ENCODE measurements around the gene AMH.

DNA sequence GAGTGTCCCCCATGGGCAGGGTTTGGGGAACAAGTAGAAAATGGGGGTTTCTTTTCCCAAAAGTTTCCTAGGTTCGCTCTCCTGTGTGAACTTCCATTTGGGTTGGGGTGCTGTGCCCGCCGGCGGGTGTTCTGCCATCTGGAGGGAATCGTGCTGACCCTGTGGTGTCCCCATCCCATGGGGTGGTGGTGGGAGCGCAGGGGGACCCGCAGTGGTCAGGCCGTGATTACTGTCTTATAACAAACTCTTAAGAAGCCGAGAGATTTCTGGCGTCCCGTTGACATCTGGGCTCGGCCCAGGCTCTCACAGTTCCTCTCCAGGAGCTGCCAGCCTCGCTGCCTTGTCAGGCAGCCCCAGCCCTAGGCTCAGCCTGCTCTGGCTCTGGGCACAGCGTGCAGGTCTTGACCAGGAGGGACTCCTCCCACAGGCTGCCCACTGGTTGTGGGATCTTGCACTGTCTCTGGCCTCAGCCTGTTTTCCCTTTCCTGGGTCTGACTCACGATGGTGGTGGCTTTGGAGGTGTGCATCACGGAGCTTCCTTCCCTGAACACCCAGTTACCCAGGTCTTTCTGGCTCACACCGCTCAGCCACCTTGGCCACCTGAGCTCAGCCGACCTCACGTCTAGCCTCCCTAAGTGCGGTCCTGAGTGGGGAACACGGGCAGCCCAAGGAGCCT, 47.5 kb upstream of the AMH start:
- TF ChIP-seq, protein P1, sequence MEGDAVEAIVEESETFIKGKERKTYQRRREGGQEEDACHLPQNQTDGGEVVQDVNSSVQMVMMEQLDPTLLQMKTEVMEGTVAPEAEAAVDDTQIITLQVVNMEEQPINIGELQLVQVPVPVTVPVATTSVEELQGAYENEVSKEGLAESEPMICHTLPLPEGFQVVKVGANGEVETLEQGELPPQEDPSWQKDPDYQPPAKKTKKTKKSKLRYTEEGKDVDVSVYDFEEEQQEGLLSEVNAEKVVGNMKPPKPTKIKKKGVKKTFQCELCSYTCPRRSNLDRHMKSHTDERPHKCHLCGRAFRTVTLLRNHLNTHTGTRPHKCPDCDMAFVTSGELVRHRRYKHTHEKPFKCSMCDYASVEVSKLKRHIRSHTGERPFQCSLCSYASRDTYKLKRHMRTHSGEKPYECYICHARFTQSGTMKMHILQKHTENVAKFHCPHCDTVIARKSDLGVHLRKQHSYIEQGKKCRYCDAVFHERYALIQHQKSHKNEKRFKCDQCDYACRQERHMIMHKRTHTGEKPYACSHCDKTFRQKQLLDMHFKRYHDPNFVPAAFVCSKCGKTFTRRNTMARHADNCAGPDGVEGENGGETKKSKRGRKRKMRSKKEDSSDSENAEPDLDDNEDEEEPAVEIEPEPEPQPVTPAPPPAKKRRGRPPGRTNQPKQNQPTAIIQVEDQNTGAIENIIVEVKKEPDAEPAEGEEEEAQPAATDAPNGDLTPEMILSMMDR (conservative IDR thresholded peaks at IDR 0.05; ENCODE audit: low read length), result no peak
- TF ChIP-seq EZH2phosphoT487 (IDR thresholded peaks at IDR 0.05; ENCODE audit: borderline replicate concordance, low read depth, low read length), result no peak
